IMR-90 (cell line): ENCODE data around the gene SCARB1. TPM values are rescaled to one million over a fixed set of nuclear protein-coding genes. Genes with fewer than 3 reads are reported as not detected.

Source experiments
- ATAC-seq: fragments of 200-7000 bp; cut with Tn5 transposase; 2 replicates; pipeline ENCODE4 v1.9.1; 2020; ENCODE audit warnings: low read depth, mild to moderate bottlenecking, moderate library complexity
- BruUV-seq: library from RNA; stranded (reverse); fragments of 400-500 nt; replicated peaks from 2 replicates; lab custom pipeline; 2021; lab: Mats Ljungman, UMichigan
- CTCF ChIA-PET: fragments of 300-600 bp; formaldehyde crosslinking; extraction: SDS; loops from one replicate; lab custom pipeline; 2021; ENCODE audit warnings: antibody characterized with exemption; lab: Yijun Ruan, JAX
- POLR2A ChIA-PET: fragments of 300-600 bp; sonication (Branson Sonifier 250); formaldehyde crosslinking; loops from one replicate; lab custom pipeline; 2022; ENCODE audit warnings: antibody characterized with exemption; ENCODE audit not compliant: unreplicated experiment; lab: Charles Lee
- DNase-seq: peaks from one replicate; pipeline ENCODE4 v3.0.0; 2013
- H2AFZ ChIP-seq: replicated peaks from 2 replicates; pipeline ENCODE3; 2013; ENCODE audit warnings: low read length, mild to moderate bottlenecking; ENCODE audit not compliant: poor library complexity
- H2AK5ac ChIP-seq: 2 replicates; pipeline ENCODE4 v1.6.1; 2013; ENCODE audit warnings: low read depth, low read length, inconsistent platforms
- H2AK9ac ChIP-seq: replicated peaks from 2 replicates; pipeline ENCODE3; 2013; ENCODE audit warnings: mild to moderate bottlenecking, low read depth, low read length, moderate library complexity; ENCODE audit not compliant: poor library complexity
- H2BK120ac ChIP-seq: 2 replicates; pipeline ENCODE4 v1.6.1; 2013; ENCODE audit warnings: low read depth, low read length, inconsistent platforms
- H2BK15ac ChIP-seq: 3 replicates; pipeline ENCODE4 v1.6.1; 2013; ENCODE audit warnings: low read depth, low read length, inconsistent platforms
- H2BK20ac ChIP-seq: 2 replicates; pipeline ENCODE4 v1.6.1; 2013; ENCODE audit warnings: low read depth, mild to moderate bottlenecking, inconsistent platforms, low read length, moderate library complexity
- H2BK5ac ChIP-seq: 2 replicates; pipeline ENCODE4 v1.6.1; 2013; ENCODE audit warnings: mild to moderate bottlenecking, low read depth, low read length, inconsistent platforms; ENCODE audit not compliant: poor library complexity, severe bottlenecking
- H3K14ac ChIP-seq: replicated peaks from 2 replicates; pipeline ENCODE4 v1.6.1; 2013; ENCODE audit warnings: low read depth, low read length, inconsistent platforms
- H3K18ac ChIP-seq: 2 replicates; pipeline ENCODE4 v1.6.1; 2013; ENCODE audit warnings: low read depth, low read length, control low read depth
- H3K23ac ChIP-seq: 2 replicates; pipeline ENCODE4 v1.6.1; 2013; ENCODE audit warnings: low read depth, low read length, inconsistent platforms
- H3K27ac ChIP-seq: 2 replicates; pipeline ENCODE4 v1.5.1; 2013; ENCODE audit warnings: mild to moderate bottlenecking, control low read depth, low read length; ENCODE audit not compliant: insufficient read depth
- H3K27me3 ChIP-seq: 2 replicates; pipeline ENCODE4 v1.6.1; 2013; ENCODE audit warnings: low read length; ENCODE audit not compliant: control insufficient read depth, insufficient read depth
- H3K36me3 ChIP-seq: 2 replicates; pipeline ENCODE4 v1.6.1; 2013; ENCODE audit warnings: low read length, mixed read lengths; ENCODE audit not compliant: control insufficient read depth, insufficient read depth
- H3K4ac ChIP-seq: 2 replicates; pipeline ENCODE4 v1.6.1; 2013; ENCODE audit warnings: low read depth, low read length, inconsistent platforms
- H3K4me1 ChIP-seq: 2 replicates; pipeline ENCODE4 v1.6.1; 2013; ENCODE audit warnings: low read length, mixed read lengths; ENCODE audit not compliant: control insufficient read depth, insufficient read depth
- H3K4me2 ChIP-seq: 2 replicates; pipeline ENCODE4 v1.6.1; 2013; ENCODE audit warnings: low read depth, mild to moderate bottlenecking, control low read depth, low read length, moderate library complexity
- H3K4me3 ChIP-seq: 2 replicates; pipeline ENCODE4 v1.5.1; 2013; ENCODE audit warnings: low read depth, mild to moderate bottlenecking, control low read depth, low read length, moderate library complexity; ENCODE audit not compliant: insufficient read depth
- H3K56ac ChIP-seq: 2 replicates; pipeline ENCODE4 v1.6.1; 2013; ENCODE audit warnings: low read length, inconsistent platforms; ENCODE audit not compliant: insufficient read depth; ENCODE audit errors: extremely low read depth
- H3K79me1 ChIP-seq, 2 experiments: 2 replicates each; pipeline ENCODE4 v1.6.1; 2013; ENCODE audit warnings: low read length in 2 of 2, inconsistent platforms in 1 of 2, low read depth in 1 of 2
- H3K9ac ChIP-seq: 2 replicates; pipeline ENCODE4 v1.6.1; 2013; ENCODE audit warnings: low read depth, low read length, control low read depth
- H3K9me1 ChIP-seq: 2 replicates; pipeline ENCODE4 v1.6.1; 2013; ENCODE audit warnings: low read length, inconsistent platforms; ENCODE audit not compliant: insufficient read depth
- H3K9me3 ChIP-seq: 2 replicates; pipeline ENCODE4 v1.6.1; 2013; ENCODE audit warnings: low read length; ENCODE audit not compliant: control insufficient read depth, insufficient read depth
- H4K20me1 ChIP-seq: 2 replicates; pipeline ENCODE4 v1.6.1; 2013; ENCODE audit warnings: low read length, inconsistent platforms; ENCODE audit not compliant: insufficient read depth
- H4K5ac ChIP-seq: 2 replicates; pipeline ENCODE4 v1.6.1; 2013; ENCODE audit warnings: mild to moderate bottlenecking, low read depth, low read length, control low read depth
- H4K8ac ChIP-seq, 2 experiments: 2 replicates each; pipeline ENCODE4 v1.6.1; 2013; ENCODE audit warnings: low read depth in 2 of 2, low read length in 2 of 2, control low read depth in 1 of 2, inconsistent platforms in 1 of 2
- H4K91ac ChIP-seq: 2 replicates; pipeline ENCODE4 v1.6.1; 2013; ENCODE audit warnings: low read depth, low read length, inconsistent platforms; ENCODE audit not compliant: insufficient read depth
- BHLHE40 ChIP-seq: fragments of 150-350 bp; IDR thresholded peaks from 2 replicates; pipeline ENCODE4 v1.6.1; 2016; ENCODE audit warnings: mild to moderate bottlenecking, low read depth, low read length
- FOS ChIP-seq: fragments of 150-350 bp; IDR thresholded peaks from 2 replicates; pipeline ENCODE4 v1.6.1; 2016; ENCODE audit warnings: low read depth, low read length
- MAFK ChIP-seq: IDR thresholded peaks from 2 replicates; pipeline ENCODE4 v1.6.1; 2012; ENCODE audit warnings: low read depth, low read length, improper control_type of control experiment
- MAZ ChIP-seq: IDR thresholded peaks from 2 replicates; pipeline ENCODE4 v1.6.1; 2012; ENCODE audit warnings: low read depth, mild to moderate bottlenecking, low read length, improper control_type of control experiment, moderate library complexity, borderline replicate concordance
- NFE2L2 ChIP-seq: fragments of 150-350 bp; IDR thresholded peaks from 2 replicates; pipeline ENCODE4 v1.6.1; 2016; ENCODE audit warnings: low read depth, mild to moderate bottlenecking, low read length
- POLR2A ChIP-seq: IDR thresholded peaks from 2 replicates; pipeline ENCODE4 v1.6.1; 2012; ENCODE audit warnings: mild to moderate bottlenecking, low read depth, low read length
- RAD21 ChIP-seq: IDR thresholded peaks from 2 replicates; pipeline ENCODE4 v1.6.1; 2012; ENCODE audit warnings: low read length, improper control_type of control experiment
- RCOR1 ChIP-seq: IDR thresholded peaks from 2 replicates; pipeline ENCODE4 v1.6.1; 2012; ENCODE audit warnings: mild to moderate bottlenecking, low read length, improper control_type of control experiment; ENCODE audit not compliant: insufficient replicate concordance
- WGBS, 2 experiments: methylation state at CpG; one replicate each; pipeline versions ENCODE4 v1.1.5 to v1.1.7; 2013; ENCODE audit warnings: missing lambda C conversion rate in 2 of 2; ENCODE audit not compliant: insufficient read length in 1 of 2; ENCODE audit errors: extremely low coverage in 2 of 2; 5-methylcytosine and 5-hydroxymethylcytosine counted together
- dilution Hi-C: fragments of 300-500 bp; cut with HindIII; formaldehyde crosslinking; loops from one replicate; pipeline ENCODE4 v1.14.3; 2018; ENCODE audit warnings: low sequenced_read_pairs; ENCODE audit not compliant: unreplicated experiment
- in situ Hi-C: fragments of 300-500 bp; cut with MboI; formaldehyde crosslinking; loops from 3 replicates; pipeline ENCODE4 v1.14.3; 2019; ENCODE audit warnings: low sequenced_read_pairs, inconsistent platforms, mixed read lengths
- intact Hi-C: fragments of 100-400 bp; cut with micrococcal nuclease; formaldehyde crosslinking; loops from 2 replicates; pipeline ENCODE4 v1.10.0; 2022
- polyA plus RNA-seq, 3 experiments: library from polyadenylated mRNA; depleted of rRNA; stranded (reverse); fragments of >200 nt; gene quantifications; 2 replicates each; pipeline ENCODE4 v1.2.3, GENCODE V29; 2012; ENCODE audit warnings: low replicate concordance in 1 of 3
- total RNA-seq: library from RNA; depleted of rRNA; stranded (reverse); fragments of >200 nt; gene quantifications from 2 replicates; pipeline ENCODE4 v1.2.3, GENCODE V29; 2012
- TF ChIP-seq, protein P1 (sequence below): fragments of 150-350 bp; IDR thresholded peaks from 2 replicates; pipeline ENCODE4 v1.6.1; 2017; ENCODE audit warnings: mild to moderate bottlenecking, antibody characterized with exemption, low read length, low read depth
- TF ChIP-seq, protein P2 (sequence below): conservative IDR thresholded peaks from 2 replicates; pipeline ENCODE4 v1.5.1; 2012; ENCODE audit warnings: mild to moderate bottlenecking, low read depth, low read length, improper control_type of control experiment
- TF ChIP-seq, protein P3 (sequence below): fragments of 150-350 bp; IDR thresholded peaks from 2 replicates; pipeline ENCODE4 v1.6.1; 2016; ENCODE audit warnings: low read depth, mild to moderate bottlenecking, low read length, moderate library complexity, borderline replicate concordance

The SCARB1 gene
- total and polyA plus RNA-seq, 2 of the 4 experiments (the other 2 are of a cell fraction) = 3.0 to 24.8 TPM

DNA sequence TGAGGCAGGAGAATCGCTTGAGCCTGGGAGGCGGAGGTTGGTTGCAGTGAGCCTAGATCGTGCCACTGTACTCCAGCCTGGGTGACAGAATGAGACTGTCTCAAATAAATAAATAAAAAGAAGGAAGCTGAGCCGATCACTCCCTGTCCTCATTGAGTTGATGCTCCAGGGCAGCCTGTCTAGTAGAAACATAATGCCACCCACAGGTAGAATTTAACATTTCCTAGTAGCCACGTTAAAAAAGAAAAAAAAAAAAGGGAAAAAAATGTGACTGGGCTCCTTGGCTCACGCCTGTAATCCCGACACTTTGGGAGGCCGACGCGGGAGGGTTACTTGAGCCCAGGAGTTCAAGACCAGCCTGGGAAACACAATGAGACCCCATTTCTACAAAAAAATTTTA, 135.7 kb downstream of the SCARB1 start:
- intact Hi-C loops (no loop called here), dilution Hi-C loops (no loop called here), in situ Hi-C loops (no loop called here)
- H3K36me3 ChIP-seq = no peaks in the 10 kb centered on the region
- H3K4me3 ChIP-seq = no peak overlapping the region
- H3K23ac ChIP-seq = no peak overlapping the region
- H3K79me1 ChIP-seq = no peaks in the 10 kb centered on the region
- DNase-seq = no peak
- CTCF ChIA-PET = interaction anchor here (0.6 kb wide), 1 partner anchor 102 kb away, joined by 7 read pairs; no protein-coding TSS in a partner anchor
- H4K8ac ChIP-seq = no peak overlapping the region
- no peak overlapping the region for H3K56ac ChIP-seq
- H4K20me1 ChIP-seq = no peaks in the 10 kb centered on the region
- no peak overlapping the region for H4K5ac ChIP-seq
- H2AK9ac ChIP-seq = no peak overlapping the region
- WGBS, 2 experiments = no CpG with 5 or more reads among the region's 10 CpGs
- H2BK15ac ChIP-seq = no peak overlapping the region
- no peak overlapping the region for H2BK120ac ChIP-seq
- no peak overlapping the region for H3K18ac ChIP-seq
- H2BK20ac ChIP-seq = no peak overlapping the region
- ATAC-seq = no peak
- no peaks in the 10 kb centered on the region for H3K27me3 ChIP-seq
- no peak for TF ChIP-seq BHLHE40
- TF ChIP-seq, protein P1, sequence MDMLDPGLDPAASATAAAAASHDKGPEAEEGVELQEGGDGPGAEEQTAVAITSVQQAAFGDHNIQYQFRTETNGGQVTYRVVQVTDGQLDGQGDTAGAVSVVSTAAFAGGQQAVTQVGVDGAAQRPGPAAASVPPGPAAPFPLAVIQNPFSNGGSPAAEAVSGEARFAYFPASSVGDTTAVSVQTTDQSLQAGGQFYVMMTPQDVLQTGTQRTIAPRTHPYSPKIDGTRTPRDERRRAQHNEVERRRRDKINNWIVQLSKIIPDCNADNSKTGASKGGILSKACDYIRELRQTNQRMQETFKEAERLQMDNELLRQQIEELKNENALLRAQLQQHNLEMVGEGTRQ = no peak
- no peak for TF ChIP-seq MAFK
- TF ChIP-seq FOS = no peak
- no peak for TF ChIP-seq NFE2L2
- TF ChIP-seq RAD21 = no peak
- no peak for TF ChIP-seq POLR2A
- TF ChIP-seq RCOR1 = no peak
- TF ChIP-seq, protein P2, sequence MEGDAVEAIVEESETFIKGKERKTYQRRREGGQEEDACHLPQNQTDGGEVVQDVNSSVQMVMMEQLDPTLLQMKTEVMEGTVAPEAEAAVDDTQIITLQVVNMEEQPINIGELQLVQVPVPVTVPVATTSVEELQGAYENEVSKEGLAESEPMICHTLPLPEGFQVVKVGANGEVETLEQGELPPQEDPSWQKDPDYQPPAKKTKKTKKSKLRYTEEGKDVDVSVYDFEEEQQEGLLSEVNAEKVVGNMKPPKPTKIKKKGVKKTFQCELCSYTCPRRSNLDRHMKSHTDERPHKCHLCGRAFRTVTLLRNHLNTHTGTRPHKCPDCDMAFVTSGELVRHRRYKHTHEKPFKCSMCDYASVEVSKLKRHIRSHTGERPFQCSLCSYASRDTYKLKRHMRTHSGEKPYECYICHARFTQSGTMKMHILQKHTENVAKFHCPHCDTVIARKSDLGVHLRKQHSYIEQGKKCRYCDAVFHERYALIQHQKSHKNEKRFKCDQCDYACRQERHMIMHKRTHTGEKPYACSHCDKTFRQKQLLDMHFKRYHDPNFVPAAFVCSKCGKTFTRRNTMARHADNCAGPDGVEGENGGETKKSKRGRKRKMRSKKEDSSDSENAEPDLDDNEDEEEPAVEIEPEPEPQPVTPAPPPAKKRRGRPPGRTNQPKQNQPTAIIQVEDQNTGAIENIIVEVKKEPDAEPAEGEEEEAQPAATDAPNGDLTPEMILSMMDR = no peak
- no peak for TF ChIP-seq MAZ
- TF ChIP-seq, protein P3, sequence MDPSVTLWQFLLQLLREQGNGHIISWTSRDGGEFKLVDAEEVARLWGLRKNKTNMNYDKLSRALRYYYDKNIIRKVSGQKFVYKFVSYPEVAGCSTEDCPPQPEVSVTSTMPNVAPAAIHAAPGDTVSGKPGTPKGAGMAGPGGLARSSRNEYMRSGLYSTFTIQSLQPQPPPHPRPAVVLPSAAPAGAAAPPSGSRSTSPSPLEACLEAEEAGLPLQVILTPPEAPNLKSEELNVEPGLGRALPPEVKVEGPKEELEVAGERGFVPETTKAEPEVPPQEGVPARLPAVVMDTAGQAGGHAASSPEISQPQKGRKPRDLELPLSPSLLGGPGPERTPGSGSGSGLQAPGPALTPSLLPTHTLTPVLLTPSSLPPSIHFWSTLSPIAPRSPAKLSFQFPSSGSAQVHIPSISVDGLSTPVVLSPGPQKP = no peak
- H2BK5ac ChIP-seq = no peak overlapping the region
- no peak overlapping the region for H3K14ac ChIP-seq
- H3K9me1 ChIP-seq = peaks cover 8% of the 10 kb centered on the region
- peaks cover 3% of the 10 kb centered on the region for H3K9me3 ChIP-seq
- no peak overlapping the region for H3K4me2 ChIP-seq
- BruUV-seq = no TSS peak
- POLR2A ChIA-PET = no interaction called here
- no peak overlapping the region for H4K91ac ChIP-seq
- no peak overlapping the region for H2AFZ ChIP-seq
- H3K27ac ChIP-seq = no peak overlapping the region
- no peak overlapping the region for H3K9ac ChIP-seq
- H2AK5ac ChIP-seq = no peak overlapping the region
- no peak overlapping the region for H3K4ac ChIP-seq
- peaks cover 17% of the 10 kb centered on the region for H3K4me1 ChIP-seq
